HepG2 (cell line): Measurements from ENCODE around the gene FPR3. TPM values are rescaled to one million over a fixed set of nuclear protein-coding genes. Genes with fewer than 3 reads are reported as not detected.

Experiments
- ATAC-seq: fragments of 200-7000 bp; cut with Tn5 transposase; 3 replicates; pipeline ENCODE4 v1.9.1; 2020; ENCODE audit warnings: mild to moderate bottlenecking, moderate library complexity
- Bru-seq: library from RNA; stranded (reverse); fragments of 400-500 nt; gene quantifications from one replicate; lab custom pipeline; 2021; lab: Mats Ljungman, UMichigan
- BruChase-seq, 2 experiments: library from RNA; stranded (reverse); fragments of 400-500 nt; gene quantifications; one replicate each; lab custom pipeline; 2021; lab: Mats Ljungman, UMichigan
- BruUV-seq: library from RNA; stranded (reverse); fragments of 400-500 nt; replicated peaks from 2 replicates; lab custom pipeline; 2021; lab: Mats Ljungman, UMichigan
- CTCF ChIA-PET: fragments of 300-600 bp; formaldehyde crosslinking; extraction: SDS; loops from one replicate; lab custom pipeline; 2021; ENCODE audit warnings: low total read pairs, inconsistent platforms, low intra/inter-chr PET ratio; lab: Yijun Ruan, JAX
- POLR2A ChIA-PET: fragments of 350-600 bp; sonication (Branson Sonifier 250); formaldehyde crosslinking; loops from one replicate; lab custom pipeline; 2020; ENCODE audit warnings: antibody characterized with exemption, inconsistent platforms; lab: Yijun Ruan, JAX
- DNase-seq: peaks from one replicate; pipeline ENCODE4 v3.0.0-alpha.2; 2015; ENCODE audit warnings: low spot score
- FAIRE-seq: peaks from 3 replicates; lab custom pipeline; 2011; peaks lifted over from hg19 to GRCh38; lab: Jason Lieb, UNC
- H2AFZ ChIP-seq: one replicate; pipeline ENCODE4 v1.6.1; 2011; ENCODE audit warnings: low read length, inconsistent platforms
- H3K27ac ChIP-seq: fragments of 300-600 bp; 3 replicates; pipeline ENCODE4 v1.8.0; 2011; ENCODE audit warnings: mixed run types, mild to moderate bottlenecking, mixed read lengths, low read length, inconsistent platforms; ENCODE audit not compliant: insufficient read depth; ENCODE audit errors: extremely low read length
- H3K27me3 ChIP-seq, 2 experiments: fragments of 200-600 bp in 1 of 2; 2 replicates in 1 of 2; 3 replicates in 1 of 2; pipeline versions ENCODE4 v1.6.0 to v1.8.0; 2011; ENCODE audit warnings: low read length in 2 of 2, mild to moderate bottlenecking in 2 of 2, moderate library complexity in 2 of 2, inconsistent platforms in 1 of 2; ENCODE audit not compliant: insufficient read depth in 2 of 2, control insufficient read depth in 1 of 2
- H3K36me3 ChIP-seq, 2 experiments: fragments of 200-600 bp in 1 of 2; replicated peaks in 1 of 2; 2 replicates in 1 of 2; 3 replicates in 1 of 2; pipeline versions ENCODE4 v1.5.1 to v1.8.0; 2011; ENCODE audit warnings: low read length in 2 of 2, inconsistent platforms in 1 of 2; ENCODE audit not compliant: insufficient read depth in 2 of 2, control insufficient read depth in 1 of 2
- H3K4me1 ChIP-seq: 2 replicates; pipeline ENCODE4 v1.5.1; 2012; ENCODE audit warnings: low read length, inconsistent platforms; ENCODE audit not compliant: insufficient read depth
- H3K4me2 ChIP-seq: 2 replicates; pipeline ENCODE4 v1.6.0; 2011; ENCODE audit warnings: low read depth, low read length, inconsistent platforms
- H3K4me3 ChIP-seq, 3 experiments: fragments of 200-600 bp in 1 of 3; sonication (generic), shearing (Covaris generic) in 1 of 3; replicated peaks in 1 of 3; 2 replicates each; pipeline ENCODE4 v1.5.1; 2011 to 2016; ENCODE audit warnings: low read length in 3 of 3, inconsistent platforms in 2 of 3, low read depth in 2 of 3, mild to moderate bottlenecking in 2 of 3, control low read depth in 1 of 3, mixed read lengths in 1 of 3; ENCODE audit not compliant: insufficient read depth in 1 of 3
- H3K79me2 ChIP-seq: one replicate; pipeline ENCODE4 v1.6.1; 2011; ENCODE audit warnings: low read length, inconsistent platforms; ENCODE audit not compliant: insufficient read depth
- H3K9ac ChIP-seq: 2 replicates; pipeline ENCODE4 v1.6.0; 2011; ENCODE audit warnings: mild to moderate bottlenecking, low read depth, low read length, inconsistent platforms; ENCODE audit not compliant: insufficient read depth
- H3K9me3 ChIP-seq: 2 replicates; pipeline ENCODE4 v1.5.1; 2012; ENCODE audit warnings: mild to moderate bottlenecking, low read length
- H4K20me1 ChIP-seq: 2 replicates; pipeline ENCODE4 v1.6.0; 2011; ENCODE audit warnings: inconsistent platforms, mild to moderate bottlenecking, low read length, moderate library complexity; ENCODE audit not compliant: insufficient read depth
- MAF1 ChIP-seq: sonication (generic); formaldehyde crosslinking; IDR thresholded peaks from 2 replicates; pipeline ENCODE4 v1.5.0; 2020; ENCODE audit warnings: missing genetic modification reagents, borderline replicate concordance
- WGBS: methylation state at CpG from one replicate; pipeline ENCODE4 v1.1.6; 2017; ENCODE audit warnings: low lambda C conversion rate; 5-methylcytosine and 5-hydroxymethylcytosine counted together
- in situ Hi-C: cut with HindIII; loops from 2 replicates; pipeline ENCODE4 v1.10.0; 2017; ENCODE audit warnings: low pct_unique_long_range_greater_than_20kb; ENCODE audit not compliant: extremely low pct_ligation_motif_present
- intact Hi-C: fragments of 100-400 bp; cut with micrococcal nuclease; formaldehyde crosslinking; loops from one replicate; pipeline ENCODE4 v1.10.0; 2022; ENCODE audit not compliant: unreplicated experiment
- long read RNA-seq, 2 experiments: library from RNA in 1 of 2; library from polyadenylated mRNA in 1 of 2; stranded (forward) in 1 of 2; unstranded in 1 of 2; transcript quantifications; one replicate each; pipeline ENCODE4 v2.0.0, GENCODE V29; 2019 to 2022
- polyA minus RNA-seq, 3 experiments: library from RNA; depleted of rRNA, polyadenylated mRNA; stranded (reverse); fragments of >200 nt; gene quantifications; 2 replicates each; pipeline ENCODE4 v1.2.3, GENCODE V29; 2011; ENCODE audit warnings: low replicate concordance in 1 of 3
- polyA plus RNA-seq, 8 experiments: library from polyadenylated mRNA; depleted of rRNA in 3 of 8; stranded (reverse) in 7 of 8; unstranded in 1 of 8; fragments of >200 nt; fragmentation: Illumina TruSeq in 4 of 8; extraction: Trizol in 4 of 8; gene quantifications; 2 replicates each; pipeline versions ENCODE4 v1.2.1 to v1.2.3, GENCODE V29; 2011 to 2016; ENCODE audit warnings: low read depth in 4 of 8, missing spikeins in 1 of 8, mixed read lengths in 1 of 8; ENCODE audit not compliant: insufficient read depth in 1 of 8
- total RNA-seq, 5 experiments: library from RNA; depleted of rRNA; stranded (reverse); fragments of >200 nt; fragmentation: Illumina TruSeq; extraction: Trizol; gene quantifications; 2 replicates each; pipeline ENCODE4 v1.2.3, GENCODE V29; 2016; ENCODE audit warnings: low read depth in 1 of 5

Gene FPR3, protein sequence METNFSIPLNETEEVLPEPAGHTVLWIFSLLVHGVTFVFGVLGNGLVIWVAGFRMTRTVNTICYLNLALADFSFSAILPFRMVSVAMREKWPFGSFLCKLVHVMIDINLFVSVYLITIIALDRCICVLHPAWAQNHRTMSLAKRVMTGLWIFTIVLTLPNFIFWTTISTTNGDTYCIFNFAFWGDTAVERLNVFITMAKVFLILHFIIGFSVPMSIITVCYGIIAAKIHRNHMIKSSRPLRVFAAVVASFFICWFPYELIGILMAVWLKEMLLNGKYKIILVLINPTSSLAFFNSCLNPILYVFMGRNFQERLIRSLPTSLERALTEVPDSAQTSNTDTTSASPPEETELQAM
- total RNA-seq (2016; rRNA removed; fragmentation: Illumina TruSeq; extraction: Trizol) (not detected in 2 replicates), polyA plus RNA-seq (2011; rRNA removed) (0.12 TPM in 1 of 2 replicates, not detected in the other), polyA minus RNA-seq (2011; rRNA and poly(A)+ RNA removed; ENCODE audit: low replicate concordance) (not detected in 2 replicates), Bru-seq, nascent RNA (percentile 8 among the genes with signal in this experiment), BruChase-seq, experiment 1, labeled RNA remaining after a 6-hour chase (not detected), BruChase-seq, experiment 2, labeled RNA remaining after a 2-hour chase (not detected)
- total RNA-seq (2016; cell fraction: cytosol; rRNA removed; fragmentation: Illumina TruSeq; extraction: Trizol; ENCODE audit: low read depth), result not detected in 2 replicates
- total RNA-seq (2016; cell fraction: insoluble cytoplasmic fraction; rRNA removed; fragmentation: Illumina TruSeq; extraction: Trizol), result not detected in 2 replicates
- total RNA-seq (2016; cell fraction: membrane; rRNA removed; fragmentation: Illumina TruSeq; extraction: Trizol), result not detected in 2 replicates
- not detected in 2 replicates for total RNA-seq (2016; cell fraction: nucleus; rRNA removed; fragmentation: Illumina TruSeq; extraction: Trizol)
- 0.03 and 0.05 TPM in 2 replicates for polyA plus RNA-seq (2011; cell fraction: cytosol; rRNA removed)
- not detected in 2 replicates for polyA plus RNA-seq (2011; cell fraction: nucleus; rRNA removed)
- polyA plus RNA-seq (2012), result 0.07 and 0.08 TPM in 2 replicates
- polyA plus RNA-seq (2016; cell fraction: cytosol; fragmentation: Illumina TruSeq; extraction: Trizol; ENCODE audit: low read depth), result not detected in 2 replicates
- not detected in 2 replicates for polyA plus RNA-seq (2016; cell fraction: insoluble cytoplasmic fraction; fragmentation: Illumina TruSeq; extraction: Trizol; ENCODE audit: low read depth)
- polyA plus RNA-seq (2016; cell fraction: membrane; fragmentation: Illumina TruSeq; extraction: Trizol; ENCODE audit: low read depth), result not detected in 2 replicates
- not detected in 2 replicates for polyA plus RNA-seq (2016; cell fraction: nucleus; fragmentation: Illumina TruSeq; extraction: Trizol; ENCODE audit: insufficient read depth, low read depth)
- polyA minus RNA-seq (2011; cell fraction: cytosol; rRNA and poly(A)+ RNA removed), result not detected in 2 replicates
- not detected in 2 replicates for polyA minus RNA-seq (2011; cell fraction: nucleus; rRNA and poly(A)+ RNA removed)
- long read RNA-seq, experiment 1, result 0 reads
- long read RNA-seq, experiment 2, result 0 reads

DNA sequence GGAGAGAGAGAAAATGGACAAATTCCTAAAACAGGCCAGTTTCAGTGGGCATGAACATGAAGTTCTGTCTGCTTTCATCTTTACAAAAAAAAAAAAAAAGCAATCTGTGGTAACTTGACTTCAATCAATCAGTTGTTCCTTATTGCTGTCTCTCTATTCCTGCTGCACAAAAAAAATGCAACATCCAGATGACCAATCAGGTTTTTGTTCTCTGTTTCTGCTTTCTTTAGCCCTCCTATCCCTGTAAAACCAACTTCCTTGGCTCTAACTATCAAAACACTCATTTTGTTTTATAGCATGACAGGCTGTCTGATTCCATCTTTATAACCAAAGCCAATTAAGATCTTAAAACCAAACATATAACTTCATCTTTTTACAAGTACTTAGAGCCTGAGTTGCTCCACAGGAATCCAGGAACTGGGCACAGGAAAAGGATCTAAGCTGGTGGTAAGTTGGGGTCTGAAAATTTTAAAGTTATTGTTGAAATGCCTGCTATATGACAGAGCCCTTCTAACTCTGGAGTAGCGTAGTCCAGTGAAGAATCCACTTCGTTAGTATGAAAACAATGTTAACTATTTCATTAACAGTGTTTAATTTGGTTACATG, at the start of gene FPR3:
FPR3 (plus strand) TSS at position 273 of the 606 bp plus-strand sequence. CDS start 28,592 bp downstream, outside the sequence.
- Histone ChIP-seq H3K9ac (no peak within 1 kb of the TSS), H3K4me3 (no peak within 1 kb of the TSS), H3K9me3 (peaks cover 7% of the 10 kb centered on the region; the same call in 1 of the 2 replicates), H3K4me2 (no peak within 1 kb of the TSS), H3K27ac (no peak within 1 kb of the TSS), H2AFZ (no peak within 1 kb of the TSS), H3K79me2 (no peaks in the 10 kb centered on the region), H3K36me3 (no peaks in the 10 kb centered on the region), H3K27me3 (no peaks in the 10 kb centered on the region), H3K4me1 (peaks cover 8% of the 10 kb centered on the region; the same call in 1 of the 2 replicates), H4K20me1 (no peaks in the 10 kb centered on the region)
- FAIRE-seq (no peak), ATAC-seq (no peak), DNase-seq (no peak)
- ChIA-PET POLR2A (no interaction called here), CTCF (no interaction called here)
- TF ChIP-seq MAF1 (CRISPR knock-in tag), result no peak
- 20% methylated on average over 2 of the region's 2 CpGs for WGBS
- BruUV-seq, result no TSS peak
- in situ Hi-C loops, result no loop called here
- intact Hi-C loops, result no loop called here
